ENCODE results near the gene SMAD4.
"Not testable (repeated sequence)": the region's sequence is repeated elsewhere in the genome, so short reads cannot be mapped to it uniquely, and the experiment has no call there.

The SMAD4 gene

GRCh38 chr18:51069885-51070284 is 39.9 kb downstream of the SMAD4 start:
- DNase-seq (ENCODE audit: low read depth, low spot score), result no peak

GRCh38 chr18:51070545-51070944 is 40.5 kb downstream of the SMAD4 start:
- no peak for DNase-seq (ENCODE audit: low read depth, low spot score)

- no peak for DNase-seq (ENCODE audit: low read depth, low spot score)
These were observed 42.7 kb downstream of the SMAD4 start for GRCh38 chr18:51072586-51073313.

GRCh38 chr18:51074605-51075004 is 44.6 kb downstream of the SMAD4 start:
- no peak for DNase-seq (ENCODE audit: low read depth, low spot score)

- DNase-seq (ENCODE audit: low read depth, low spot score), result no peak
These were observed 46.5 kb downstream of the SMAD4 start for GRCh38 chr18:51076503-51076902.

GRCh38 chr18:51077217-51077616 is 47.2 kb downstream of the SMAD4 start:
- no peak for DNase-seq (ENCODE audit: low read depth, low spot score)

- no peak for DNase-seq (ENCODE audit: low read depth, low spot score)
These were observed 48.0 kb downstream of the SMAD4 start for GRCh38 chr18:51078026-51078425.

GRCh38 chr18:51082571-51083267 is 52.7 kb downstream of the SMAD4 start:
- no peak for DNase-seq (ENCODE audit: low read depth, low spot score)

- no peak for DNase-seq (ENCODE audit: low read depth, low spot score)
These were observed 53.4 kb downstream of the SMAD4 start for GRCh38 chr18:51083398-51083797.

GRCh38 chr18:51088410-51088809 is 58.4 kb downstream of the SMAD4 start:
- no peak for DNase-seq (ENCODE audit: low read depth, low spot score)

- no peak for DNase-seq (ENCODE audit: low read depth, low spot score)
These were observed 59.7 kb downstream of the SMAD4 start for GRCh38 chr18:51089691-51090090.

- no peak for DNase-seq (ENCODE audit: low read depth, low spot score)
These were observed 61.3 kb downstream of the SMAD4 start for GRCh38 chr18:51091270-51091669.

GRCh38 chr18:51092117-51092516 is 62.1 kb downstream of the SMAD4 start:
- DNase-seq (ENCODE audit: low read depth, low spot score), result no peak

- DNase-seq (ENCODE audit: low read depth, low spot score), result not testable (repeated sequence)
These were observed 63.0 kb downstream of the SMAD4 start for GRCh38 chr18:51092967-51093366.

- DNase-seq (ENCODE audit: low read depth, low spot score), result no peak
These were observed 67.2 kb downstream of the SMAD4 start for GRCh38 chr18:51097021-51097822.

GRCh38 chr18:51098082-51098481 is 68.1 kb downstream of the SMAD4 start:
- no peak for DNase-seq (ENCODE audit: low read depth, low spot score)

- no peak for DNase-seq (ENCODE audit: low read depth, low spot score)
These were observed 68.5 kb downstream of the SMAD4 start for GRCh38 chr18:51098513-51098912.

- DNase-seq (ENCODE audit: low read depth, low spot score), result no peak
These were observed 70.5 kb downstream of the SMAD4 start for GRCh38 chr18:51100385-51101120.

GRCh38 chr18:51107082-51107481 is 77.1 kb downstream of the SMAD4 start:
- no peak for DNase-seq (ENCODE audit: low read depth, low spot score)

- no peak for DNase-seq (ENCODE audit: low read depth, low spot score)
These were observed 77.7 kb downstream of the SMAD4 start for GRCh38 chr18:51107598-51108305.

GRCh38 chr18:51108330-51108729 is 78.3 kb downstream of the SMAD4 start:
- no peak for DNase-seq (ENCODE audit: low read depth, low spot score)

Measured in smooth muscle cell of the brain vasculature (primary cell).